BJ (cell line): ENCODE results near the gene SLC6A15. TPM values are rescaled to one million over a fixed set of nuclear protein-coding genes. Genes with fewer than 3 reads are reported as not detected.

Source experiments
- polyA plus RNA-seq: library from polyadenylated mRNA; depleted of rRNA; stranded (reverse); fragments of >200 nt; gene quantifications from 2 replicates; pipeline ENCODE4 v1.2.3, GENCODE V29; 2011; rRNA removed
- small RNA-seq: library from RNA; depleted of rRNA; stranded (forward); fragments of <200 nt; gene quantifications from one replicate; pipeline ENCODE3, GENCODE V24; 2012; ENCODE audit warnings: low replicate concordance, low read depth; ENCODE audit not compliant: insufficient read length

SLC6A15 gene
- polyA plus RNA-seq, 1 experiment: 0.01 TPM

Small RNA genes within 50 kb of the gene (small RNA-seq; reads per million reads assigned to genes)
- gene AC128657.1: not detected

Other genes starting within 250 kb of the SLC6A15 start
- not detected in 2 replicates for gene TSPAN19, start 123.5 kb upstream of the SLC6A15 start, polyA plus RNA-seq
- gene LRRIQ1, start 123.6 kb upstream of the SLC6A15 start, polyA plus RNA-seq: 0.02 TPM in 1 of 2 replicates, not detected in the other